Purkinje cell (primary cell): ENCODE results near the gene DBNL. TPM values are rescaled to one million over a fixed set of nuclear protein-coding genes. Genes with fewer than 3 reads are reported as not detected.

Experiments used
- polyA plus RNA-seq: library from polyadenylated mRNA; unstranded; fragments of >200 nt; fragmentation: Nextera tagmentation; gene quantifications from 2 replicates; pipeline ENCODE4 v1.2.1, GENCODE V29; 2014

Gene DBNL
- polyA plus RNA-seq: 7.5 and 9.9 TPM in 2 replicates

DNA sequence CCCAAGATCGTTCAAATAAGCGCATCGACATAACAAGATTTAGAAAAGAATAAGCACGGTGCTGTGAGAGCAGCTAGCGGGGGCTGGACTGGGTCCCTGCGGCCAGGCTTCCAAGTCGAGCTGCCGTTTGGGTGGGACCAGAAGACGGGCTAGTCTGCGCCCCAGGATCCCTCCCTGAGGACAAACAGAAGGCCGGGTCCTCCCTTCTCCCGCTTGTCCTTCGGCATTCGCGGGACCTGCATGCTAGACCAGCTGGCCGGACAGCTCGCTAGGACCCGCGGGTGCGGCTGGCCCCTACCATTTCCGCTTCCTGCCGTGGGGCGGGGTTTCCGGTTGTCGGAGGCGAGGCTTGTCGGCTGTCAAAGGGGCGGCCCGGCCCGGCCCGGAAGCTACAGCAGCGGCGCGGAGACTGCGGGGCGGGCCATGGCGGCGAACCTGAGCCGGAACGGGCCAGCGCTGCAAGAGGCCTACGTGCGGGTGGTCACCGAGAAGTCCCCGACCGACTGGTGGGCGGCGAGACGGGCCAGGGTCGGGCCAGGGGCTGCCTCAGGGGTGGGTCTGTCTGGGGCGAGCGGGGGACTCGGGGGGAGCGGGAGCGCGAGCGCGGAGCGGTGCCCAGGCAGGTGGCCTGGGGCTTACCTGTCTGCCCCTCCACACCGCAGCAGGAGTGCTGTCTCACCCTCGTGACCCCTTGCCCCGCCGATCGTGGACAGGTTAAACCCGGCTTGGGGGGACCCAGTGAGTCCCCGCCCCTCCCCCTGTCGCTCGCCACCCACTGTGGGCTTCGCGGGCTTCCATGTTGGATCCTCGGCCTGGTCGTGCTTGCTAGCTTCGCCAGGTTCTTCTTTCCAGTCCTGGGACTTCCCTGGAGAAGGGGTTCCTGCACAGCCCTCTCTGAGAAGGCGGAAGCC is at the start of gene DBNL:
Gene DBNL, plus strand, starts transcription at position 388 of the 911 bp plus-strand sequence. Its CDS starts 36 bp downstream, at position 424.

DNA sequence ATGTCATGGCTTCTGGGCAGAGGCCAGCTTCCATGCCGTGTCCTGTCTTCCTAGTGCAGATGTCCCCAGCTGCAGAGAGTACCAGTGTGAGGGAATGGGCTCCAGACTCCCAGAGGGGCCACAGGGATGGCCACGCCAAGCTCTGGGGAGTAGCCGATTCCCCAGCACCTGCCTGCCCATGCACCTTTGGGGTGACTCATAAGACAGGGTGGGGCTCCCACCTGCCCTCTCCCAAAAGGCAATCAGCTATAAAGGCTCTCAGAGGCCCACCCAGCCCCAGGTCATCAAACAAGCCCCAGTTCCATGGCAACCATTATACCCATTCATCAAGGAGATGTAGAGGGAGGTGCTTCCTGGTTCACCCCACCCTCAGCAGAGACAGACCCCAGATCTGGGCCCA is 47.0 kb upstream of the DBNL start, which contains the start of gene SPDYE1:
Gene SPDYE1, plus strand, starts transcription at position 366 of the 400 bp plus-strand sequence. CDS start 2,053 bp downstream, outside the sequence.

DNA sequence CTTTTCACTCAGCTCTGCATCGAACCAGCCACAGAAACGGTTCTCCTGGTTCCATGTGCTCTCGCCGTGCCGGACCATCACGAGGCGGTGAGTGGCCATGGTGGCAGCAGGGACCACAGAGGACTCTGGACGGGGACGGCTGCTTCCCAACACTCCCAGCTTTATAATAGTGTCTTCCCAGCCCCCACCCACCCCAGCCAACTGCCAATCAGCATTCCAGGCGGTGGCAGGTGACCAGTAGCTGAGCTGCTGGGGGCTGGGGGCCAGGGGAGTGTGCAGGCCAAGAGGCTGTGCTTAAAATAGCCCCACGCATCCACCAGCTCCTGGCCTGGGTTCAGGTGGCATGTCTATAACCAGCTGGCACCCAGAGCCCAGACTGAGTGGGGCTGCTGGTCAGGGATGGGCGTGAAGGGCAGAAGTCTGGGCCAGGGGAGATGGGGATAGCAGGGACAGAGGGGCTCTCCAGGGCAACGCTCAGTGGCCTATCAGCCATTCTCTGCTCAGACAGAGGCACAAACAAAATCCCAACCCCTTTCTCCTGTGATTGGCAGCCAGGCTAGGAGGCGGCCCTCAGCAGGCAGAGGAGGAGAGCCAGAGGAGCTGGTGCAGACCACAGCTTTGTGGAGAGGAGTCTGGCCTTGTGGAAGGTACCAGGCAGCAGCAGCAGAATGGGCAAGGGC is 21.1 kb downstream of the DBNL start, which contains the start of gene PGAM2:
Gene PGAM2, minus strand, starts transcription at position 137 of the 680 bp plus-strand sequence. Its CDS starts 38 bp downstream, at position 99.

DNA sequence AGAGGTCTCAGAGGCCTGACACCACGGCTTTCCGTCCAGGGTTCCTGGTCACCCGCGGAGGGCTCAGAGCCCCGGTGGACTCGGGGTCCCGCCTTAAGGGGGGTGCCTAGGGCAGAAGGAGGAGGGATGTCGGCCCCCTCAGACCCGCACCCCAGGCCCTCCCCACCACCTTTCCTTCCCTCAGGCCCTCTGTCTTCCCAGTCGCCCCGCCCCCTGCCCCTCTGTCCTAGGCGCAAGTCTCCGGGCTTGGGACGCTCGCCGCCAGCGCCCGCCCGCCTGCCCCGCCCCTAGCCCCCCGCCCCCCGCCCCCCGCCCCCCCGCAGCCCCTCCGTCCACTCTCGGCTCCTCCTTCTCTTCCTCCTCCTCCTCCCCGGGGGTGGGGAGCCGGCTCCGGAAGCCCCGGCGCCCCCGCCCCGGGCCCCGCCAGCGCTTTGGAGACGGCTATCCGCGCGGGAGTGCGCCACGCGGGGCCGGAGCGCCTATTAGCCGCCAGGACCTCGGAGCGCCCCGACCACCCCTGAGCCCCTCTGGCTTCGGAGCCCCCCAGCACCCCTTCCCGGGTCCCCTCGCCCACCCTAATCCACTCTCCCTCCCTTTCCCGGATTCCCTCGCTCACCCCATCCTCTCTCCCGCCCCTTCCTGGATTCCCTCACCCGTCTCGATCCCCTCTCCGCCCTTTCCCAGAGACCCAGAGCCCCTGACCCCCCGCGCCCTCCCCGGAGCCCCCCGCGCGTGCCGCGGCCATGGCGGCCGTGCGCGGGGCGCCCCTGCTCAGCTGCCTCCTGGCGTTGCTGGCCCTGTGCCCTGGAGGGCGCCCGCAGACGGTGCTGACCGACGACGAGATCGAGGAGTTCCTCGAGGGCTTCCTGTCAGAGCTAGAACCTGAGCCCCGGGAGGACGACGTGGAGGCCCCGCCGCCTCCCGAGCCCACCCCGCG is 59.7 kb downstream of the DBNL start, which contains the start of gene AEBP1:
Gene AEBP1, plus strand, starts transcription at position 423 of the 937 bp plus-strand sequence. Its CDS starts 321 bp downstream, at position 744.

Other genes starting within 250 kb of the DBNL start
- 249 and 288 TPM in 2 replicates for gene MRPS24, start 175.2 kb upstream of the DBNL start, polyA plus RNA-seq
- 20.1 and 21.0 TPM in 2 replicates for gene URGCP, start 138.1 kb upstream of the DBNL start, polyA plus RNA-seq
- 3.0 and 3.5 TPM in 2 replicates for gene UBE2D4, start 118.3 kb upstream of the DBNL start, polyA plus RNA-seq
- gene SPDYE1, start 46.8 kb upstream of the DBNL start, polyA plus RNA-seq: 0.11 TPM in 1 of 2 replicates, not detected in the other
- 6.0 and 6.5 TPM in 2 replicates for gene PGAM2, start 20.9 kb downstream of the DBNL start, polyA plus RNA-seq
- 0.29 and 1.2 TPM in 2 replicates for gene POLM, start 37.8 kb downstream of the DBNL start, polyA plus RNA-seq
- gene AEBP1, start 59.6 kb downstream of the DBNL start, polyA plus RNA-seq: 0.14 TPM in 1 of 2 replicates, not detected in the other
- gene POLD2, start 78.8 kb downstream of the DBNL start, polyA plus RNA-seq: 21.9 and 42.2 TPM in 2 replicates
- 2.4 TPM in 1 of 2 replicates, not detected in the other for gene MYL7, start 96.6 kb downstream of the DBNL start, polyA plus RNA-seq
- gene GCK, start 144.7 kb downstream of the DBNL start, polyA plus RNA-seq: 1.3 and 3.7 TPM in 2 replicates
- 13.3 and 20.0 TPM in 2 replicates for gene YKT6, start 156.3 kb downstream of the DBNL start, polyA plus RNA-seq